ENCODE data around the gene PIAS4.

The PIAS4 gene

DNA sequence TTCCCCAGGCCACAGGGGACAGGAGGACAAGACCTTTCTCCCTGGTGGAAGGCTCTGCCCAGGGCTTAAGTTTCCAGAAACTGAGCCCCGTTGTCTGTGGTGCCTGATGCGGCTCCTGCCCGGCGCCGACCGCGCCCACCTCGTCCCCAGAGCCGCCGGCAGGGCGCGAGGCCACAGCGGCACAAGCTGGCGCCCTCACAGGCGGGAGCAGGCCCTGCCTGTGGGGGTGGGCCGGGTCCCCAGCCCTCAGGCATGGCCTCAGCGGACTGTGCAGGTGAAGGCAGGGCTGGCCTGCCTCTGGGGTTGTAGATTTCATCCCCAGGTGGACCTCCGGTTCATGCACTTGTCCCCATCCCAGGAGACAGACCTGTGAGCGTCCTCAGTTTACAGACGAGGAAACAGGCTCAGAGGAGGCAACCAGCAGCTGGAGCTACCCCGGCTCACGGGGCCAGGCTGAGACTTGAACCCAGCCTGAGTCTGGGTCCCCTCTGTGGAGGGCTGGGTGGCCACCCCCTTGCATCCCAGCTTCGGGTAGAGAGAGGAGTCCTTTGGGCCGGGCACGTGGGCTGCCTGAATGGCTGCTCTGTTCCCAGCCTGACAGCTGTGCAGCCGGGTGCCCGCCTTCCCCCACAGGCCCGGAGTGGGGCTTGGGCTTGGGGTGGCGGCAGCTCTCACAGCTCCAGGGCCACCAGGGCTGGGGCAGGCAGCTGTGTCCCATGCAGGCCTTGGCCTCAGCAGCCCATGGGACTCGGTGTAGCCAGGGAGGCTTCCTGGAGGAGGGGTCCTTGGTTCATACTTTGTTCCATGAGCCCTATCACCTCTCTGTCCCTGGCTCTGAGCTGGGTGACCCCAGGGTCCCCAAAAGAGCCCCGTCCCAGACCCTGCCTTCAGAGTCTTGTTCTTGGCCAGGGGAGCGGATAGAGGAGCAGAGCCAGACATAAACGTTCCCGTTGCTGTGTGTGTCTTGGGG is 26.8 kb downstream of the PIAS4 start:
- TF ChIP-seq, protein P1, sequence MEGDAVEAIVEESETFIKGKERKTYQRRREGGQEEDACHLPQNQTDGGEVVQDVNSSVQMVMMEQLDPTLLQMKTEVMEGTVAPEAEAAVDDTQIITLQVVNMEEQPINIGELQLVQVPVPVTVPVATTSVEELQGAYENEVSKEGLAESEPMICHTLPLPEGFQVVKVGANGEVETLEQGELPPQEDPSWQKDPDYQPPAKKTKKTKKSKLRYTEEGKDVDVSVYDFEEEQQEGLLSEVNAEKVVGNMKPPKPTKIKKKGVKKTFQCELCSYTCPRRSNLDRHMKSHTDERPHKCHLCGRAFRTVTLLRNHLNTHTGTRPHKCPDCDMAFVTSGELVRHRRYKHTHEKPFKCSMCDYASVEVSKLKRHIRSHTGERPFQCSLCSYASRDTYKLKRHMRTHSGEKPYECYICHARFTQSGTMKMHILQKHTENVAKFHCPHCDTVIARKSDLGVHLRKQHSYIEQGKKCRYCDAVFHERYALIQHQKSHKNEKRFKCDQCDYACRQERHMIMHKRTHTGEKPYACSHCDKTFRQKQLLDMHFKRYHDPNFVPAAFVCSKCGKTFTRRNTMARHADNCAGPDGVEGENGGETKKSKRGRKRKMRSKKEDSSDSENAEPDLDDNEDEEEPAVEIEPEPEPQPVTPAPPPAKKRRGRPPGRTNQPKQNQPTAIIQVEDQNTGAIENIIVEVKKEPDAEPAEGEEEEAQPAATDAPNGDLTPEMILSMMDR (IDR thresholded peaks at IDR 0.05; ENCODE audit: low read depth, low read length) = no peak
- in situ Hi-C loops (cut with HindIII; ENCODE audit: low sequenced_read_pairs) = no loop called here
- H3K4me3 ChIP-seq (ENCODE audit: low read depth, low read length) = no peak overlapping the region
- no peak for DNase-seq (ENCODE audit: low read depth, low spot score)

DNA sequence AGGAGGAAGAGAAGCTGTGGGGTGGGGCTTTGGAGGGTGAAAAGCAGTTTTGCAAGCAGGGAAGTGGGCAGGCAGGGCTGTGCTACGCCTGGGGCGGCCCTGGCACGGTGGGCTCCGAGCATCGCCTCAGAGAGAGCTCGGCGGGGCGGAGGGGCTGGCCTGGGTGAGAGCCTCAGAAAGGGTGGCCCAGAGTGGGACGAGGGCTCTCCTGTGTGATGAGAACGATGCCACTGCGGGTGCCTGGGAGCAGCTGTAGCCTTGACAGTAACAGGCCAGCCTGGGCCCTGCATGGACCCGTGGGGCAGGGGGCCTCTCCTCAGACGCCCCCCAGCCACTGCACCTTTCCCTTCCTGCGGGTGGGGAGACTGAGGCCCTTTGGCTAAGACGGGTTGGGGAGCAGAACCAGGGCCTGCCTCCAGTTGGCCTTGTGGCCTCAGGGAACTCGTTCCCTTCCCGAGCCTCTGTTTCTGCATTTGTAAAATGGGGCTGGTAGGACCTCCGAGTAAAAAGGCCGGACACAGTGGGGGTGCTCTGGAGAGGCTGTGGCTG is 27.6 kb downstream of the PIAS4 start:
- no peak overlapping the region for H3K4me3 ChIP-seq (ENCODE audit: low read depth, low read length)
- in situ Hi-C loops (cut with HindIII; ENCODE audit: low sequenced_read_pairs) = no loop called here
- DNase-seq (ENCODE audit: low read depth, low spot score) = no peak
- TF ChIP-seq, protein P1 (IDR thresholded peaks at IDR 0.05; ENCODE audit: low read depth, low read length) = no peak

DNA sequence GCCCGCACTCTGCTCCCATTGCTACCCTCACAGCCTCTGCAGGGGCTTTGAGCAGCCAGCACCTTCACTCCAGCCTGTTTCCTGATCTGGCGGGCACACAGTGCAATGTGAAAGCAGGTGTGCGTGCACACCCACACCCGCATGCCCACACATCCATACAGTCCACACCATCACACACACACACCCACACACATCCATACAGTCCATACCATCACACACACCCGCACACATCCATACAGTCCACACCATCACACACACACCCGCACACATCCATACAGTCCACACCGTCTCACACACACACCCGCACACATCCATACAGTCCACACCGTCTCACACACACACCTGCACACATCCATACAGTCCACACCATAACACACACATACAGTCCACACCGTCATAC is 28.0 kb downstream of the PIAS4 start:
- TF ChIP-seq, protein P1 (IDR thresholded peaks at IDR 0.05; ENCODE audit: low read depth, low read length) = no peak
- no peak for DNase-seq (ENCODE audit: low read depth, low spot score)
- in situ Hi-C loops (cut with HindIII; ENCODE audit: low sequenced_read_pairs) = no loop called here
- H3K4me3 ChIP-seq (ENCODE audit: low read depth, low read length) = no peak overlapping the region

DNA sequence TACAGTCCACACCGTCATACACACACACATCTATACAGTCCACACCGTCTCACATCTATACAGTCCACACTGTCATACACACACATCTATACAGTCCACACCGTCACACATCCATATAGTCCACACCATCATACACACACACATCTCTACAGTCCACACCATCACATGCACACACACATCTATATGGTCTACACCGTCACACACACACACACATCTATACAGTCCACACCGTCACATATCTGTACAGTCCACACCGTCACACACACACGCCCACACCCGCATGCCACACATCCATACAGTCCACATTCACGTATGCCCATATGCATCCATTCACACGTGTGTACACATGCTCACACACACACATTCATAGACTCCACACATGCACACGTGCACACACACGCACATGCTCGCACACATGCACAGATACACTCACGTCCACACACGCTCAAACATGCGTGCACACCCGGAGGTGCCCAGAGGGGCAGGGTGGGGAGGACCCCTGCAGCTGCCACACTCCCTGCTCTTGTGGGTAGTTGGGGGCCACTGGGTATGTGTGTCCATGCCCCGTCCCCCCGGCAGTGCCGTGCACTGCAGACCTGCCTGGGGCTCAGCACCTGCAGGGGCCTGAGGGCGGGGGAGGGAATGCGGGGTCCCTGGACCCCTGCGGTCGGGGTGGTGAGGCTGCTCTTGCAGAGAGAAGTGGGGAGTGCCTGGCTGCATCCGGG is 29.2 kb downstream of the PIAS4 start:
- H3K4me3 ChIP-seq (ENCODE audit: low read depth, low read length) = no peak overlapping the region
- TF ChIP-seq, protein P1 (IDR thresholded peaks at IDR 0.05; ENCODE audit: low read depth, low read length) = no peak
- no peak for DNase-seq (ENCODE audit: low read depth, low spot score)
- in situ Hi-C loops (cut with HindIII; ENCODE audit: low sequenced_read_pairs) = no loop called here

DNA sequence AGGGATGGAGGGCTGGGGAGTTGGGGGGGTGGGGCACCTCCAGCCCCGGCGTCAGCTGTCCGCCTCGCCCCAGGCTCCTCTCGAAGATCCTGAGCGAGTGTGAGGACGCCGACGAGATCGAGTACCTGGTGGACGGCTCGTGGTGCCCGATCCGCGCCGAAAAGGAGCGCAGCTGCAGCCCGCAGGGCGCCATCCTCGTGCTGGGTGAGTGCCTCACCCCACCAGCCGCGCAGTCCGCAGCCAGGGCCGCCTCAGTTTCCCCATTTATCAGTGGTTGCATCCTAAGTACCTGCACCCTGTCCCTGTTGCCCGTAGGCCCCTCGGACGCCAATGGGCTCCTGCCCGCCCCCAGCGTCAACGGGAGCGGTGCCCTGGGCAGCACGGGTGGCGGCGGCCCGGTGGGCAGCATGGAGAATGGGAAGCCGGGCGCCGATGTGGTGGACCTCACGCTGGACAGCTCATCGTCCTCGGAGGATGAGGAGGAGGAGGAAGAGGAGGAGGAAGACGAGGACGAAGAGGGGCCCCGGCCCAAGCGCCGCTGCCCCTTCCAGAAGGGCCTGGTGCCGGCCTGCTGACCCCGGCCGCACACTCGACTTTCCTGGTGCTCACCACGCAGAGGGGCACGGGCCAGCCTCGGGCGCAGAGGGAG is 29.9 kb downstream of the PIAS4 start:
- in situ Hi-C loops (cut with HindIII; ENCODE audit: low sequenced_read_pairs) = no loop called here
- DNase-seq (ENCODE audit: low read depth, low spot score) = no peak
- TF ChIP-seq, protein P1 (IDR thresholded peaks at IDR 0.05; ENCODE audit: low read depth, low read length) = no peak
- H3K4me3 ChIP-seq (ENCODE audit: low read depth, low read length) = no peak overlapping the region

DNA sequence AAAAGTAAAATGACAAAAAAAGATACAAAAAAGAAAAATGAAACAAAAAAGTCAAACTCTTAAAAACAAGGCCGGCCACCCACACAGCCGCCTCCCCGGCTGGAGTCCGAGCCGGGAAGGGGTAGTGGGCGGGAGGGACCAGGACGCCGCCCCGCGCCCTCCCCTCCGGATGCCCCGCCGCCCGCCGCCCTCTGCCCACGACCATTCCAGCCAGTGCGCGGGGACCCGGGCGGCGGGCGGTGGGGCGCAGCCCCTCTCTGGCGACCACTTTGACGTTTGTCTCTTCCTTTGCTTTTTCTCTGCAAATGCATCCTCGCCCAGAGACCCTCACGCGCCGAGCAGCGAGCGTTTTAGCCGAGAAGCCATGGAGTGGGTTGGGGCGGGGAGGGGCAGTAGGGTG is 30.5 kb downstream of the PIAS4 start:
- no peak overlapping the region for H3K4me3 ChIP-seq (ENCODE audit: low read depth, low read length)
- in situ Hi-C loops (cut with HindIII; ENCODE audit: low sequenced_read_pairs) = no loop called here
- TF ChIP-seq, protein P1 (IDR thresholded peaks at IDR 0.05; ENCODE audit: low read depth, low read length) = no peak
- no peak for DNase-seq (ENCODE audit: low read depth, low spot score)

All from astrocyte of the spinal cord (primary cell).